Erythroblast (primary cell): Measurements from ENCODE around the gene WNT3A.

Source experiments
- GATA1 ChIP-seq: IDR thresholded peaks from 2 replicates; pipeline ENCODE4 v1.6.1; 2011; ENCODE audit warnings: low read depth, mild to moderate bottlenecking, control low read depth, low read length, moderate library complexity
- POLR2A ChIP-seq: IDR thresholded peaks from 2 replicates; pipeline ENCODE4 v1.6.1; 2011; ENCODE audit warnings: mild to moderate bottlenecking, low read length

GRCh38 chr1:228045405-228045804, 38.6 kb downstream of the WNT3A start:
- TF ChIP-seq POLR2A (no peak), GATA1 (no peak)
